SK-N-SH (cell line): ENCODE data around the gene RAB1B. TPM values are rescaled to one million over a fixed set of nuclear protein-coding genes. Genes with fewer than 3 reads are reported as not detected.

Experiments used
- CTCF ChIA-PET: fragments of 300-600, 350-600 bp; formaldehyde crosslinking; extraction: SDS; loops from one replicate; lab custom pipeline; 2021; lab: Yijun Ruan, JAX
- POLR2A ChIA-PET: fragments of 350-600 bp; sonication (Branson Sonifier 250); formaldehyde crosslinking; extraction: SDS; loops from one replicate; lab custom pipeline; 2020; ENCODE audit warnings: antibody characterized with exemption, inconsistent platforms; lab: Yijun Ruan, JAX
- DNase-seq: peaks from one replicate; pipeline ENCODE4 v3.0.0; 2012
- H2AFZ ChIP-seq: fragments of 200-600 bp; sonication (generic); 2 replicates; pipeline ENCODE4 v1.8.1; 2016; ENCODE audit warnings: antibody characterized with exemption, mild to moderate bottlenecking, low read depth
- H3F3A ChIP-seq: fragments of 200-600 bp; sonication (generic); replicated peaks from 2 replicates; pipeline ENCODE3; 2016; ENCODE audit warnings: antibody characterized with exemption, mild to moderate bottlenecking; ENCODE audit not compliant: insufficient read depth
- H3K27ac ChIP-seq, 2 experiments: fragments of 200-500 bp in 1 of 2; fragments of 200-600 bp in 1 of 2; sonication (Bioruptor generic) in 1 of 2; sonication (generic), shearing (Covaris generic) in 1 of 2; 2 replicates each; pipeline versions ENCODE4 v1.5.1 to v1.6.1; 2014 to 2016; ENCODE audit warnings: low read depth in 2 of 2, inconsistent platforms in 1 of 2, low read length in 1 of 2, mild to moderate bottlenecking in 1 of 2, mixed read lengths in 1 of 2
- H3K27me3 ChIP-seq: fragments of 200-600 bp; sonication (generic), shearing (Covaris generic); 2 replicates; pipeline ENCODE4 v1.6.1; 2016; ENCODE audit warnings: mixed run types; ENCODE audit not compliant: insufficient read depth
- H3K36me3 ChIP-seq, 2 experiments: fragments of 200-500 bp in 1 of 2; fragments of 200-600 bp in 1 of 2; sonication (Bioruptor generic) in 1 of 2; sonication (generic) in 1 of 2; replicated peaks in 1 of 2; 2 replicates each; pipeline versions ENCODE3 to v1.5.1; 2014 to 2016; ENCODE audit warnings: low read length in 1 of 2, mild to moderate bottlenecking in 1 of 2; ENCODE audit not compliant: insufficient read depth in 2 of 2, control insufficient read depth in 1 of 2
- H3K4me1 ChIP-seq, 2 experiments: fragments of 200-500 bp in 1 of 2; fragments of 200-600 bp in 1 of 2; sonication (Bioruptor generic) in 1 of 2; sonication (generic), shearing (Covaris generic) in 1 of 2; 2 replicates each; pipeline versions ENCODE4 v1.5.1 to v1.6.1; 2014 to 2016; ENCODE audit warnings: low read depth in 1 of 2, low read length in 1 of 2, mixed run types in 1 of 2; ENCODE audit not compliant: insufficient read depth in 2 of 2, control insufficient read depth in 1 of 2
- H3K4me2 ChIP-seq: fragments of 200-600 bp; sonication (generic), shearing (Covaris generic); 2 replicates; pipeline ENCODE4 v1.6.1; 2017; ENCODE audit warnings: mixed run types
- H3K4me3 ChIP-seq, 2 experiments: fragments of 200-500 bp in 1 of 2; fragments of 200-600 bp in 1 of 2; sonication (Bioruptor generic) in 1 of 2; sonication (generic), shearing (Covaris generic) in 1 of 2; 2 replicates each; pipeline versions ENCODE4 v1.5.1 to v1.8.1; 2014 to 2016; ENCODE audit warnings: low read depth in 2 of 2, inconsistent platforms in 1 of 2, low read length in 1 of 2, mild to moderate bottlenecking in 1 of 2, mixed read lengths in 1 of 2, moderate library complexity in 1 of 2
- H3K79me2 ChIP-seq: fragments of 200-600 bp; sonication (generic); 2 replicates; pipeline ENCODE4 v1.8.1; 2017; ENCODE audit warnings: mild to moderate bottlenecking; ENCODE audit not compliant: insufficient read depth
- H3K9ac ChIP-seq: fragments of 200-600 bp; sonication (generic); 2 replicates; pipeline ENCODE4 v1.6.1; 2017; ENCODE audit warnings: mixed run types
- H3K9me2 ChIP-seq: fragments of 200-600 bp; sonication (generic); 2 replicates; pipeline ENCODE4 v1.6.1; 2017; ENCODE audit warnings: mixed run types
- H3K9me3 ChIP-seq: fragments of 200-600 bp; sonication (generic); 2 replicates; pipeline ENCODE4 v1.6.1; 2017; ENCODE audit warnings: mixed run types, mild to moderate bottlenecking, moderate library complexity
- H4K20me1 ChIP-seq: fragments of 200-600 bp; sonication (generic); 2 replicates; pipeline ENCODE4 v1.6.1; 2017; ENCODE audit warnings: mild to moderate bottlenecking, mixed run types; ENCODE audit not compliant: insufficient read depth
- ELF1 ChIP-seq: IDR thresholded peaks from 2 replicates; pipeline ENCODE4 v1.4.0; 2012
- EP300 ChIP-seq, 2 experiments: IDR thresholded peaks; 2 replicates each; pipeline versions ENCODE4 v1.4.0 to v1.6.1; 2012; ENCODE audit warnings: borderline replicate concordance in 1 of 2, low read depth in 1 of 2, low read length in 1 of 2
- FOSL2 ChIP-seq: IDR thresholded peaks from 2 replicates; pipeline ENCODE4 v1.4.0; 2012; ENCODE audit warnings: low read depth, mild to moderate bottlenecking, moderate library complexity, borderline replicate concordance
- FOXJ3 ChIP-seq: sonication (generic); formaldehyde crosslinking; IDR thresholded peaks from 2 replicates; pipeline ENCODE4 v1.5.1; 2020; ENCODE audit warnings: mild to moderate bottlenecking, missing genetic modification reagents
- FOXM1 ChIP-seq: IDR thresholded peaks from 2 replicates; pipeline ENCODE4 v1.4.0; 2012; ENCODE audit warnings: low read depth, mild to moderate bottlenecking
- GATA2 ChIP-seq: sonication (generic); formaldehyde crosslinking; IDR thresholded peaks from 2 replicates; pipeline ENCODE4 v1.5.0; 2020; ENCODE audit warnings: mild to moderate bottlenecking, missing genetic modification reagents
- MEF2A ChIP-seq: IDR thresholded peaks from 2 replicates; pipeline ENCODE4 v1.4.0; 2012; ENCODE audit warnings: low read depth, borderline replicate concordance
- MXI1 ChIP-seq: IDR thresholded peaks from 2 replicates; pipeline ENCODE4 v1.6.1; 2012; ENCODE audit warnings: mild to moderate bottlenecking, low read depth, low read length, improper control_type of control experiment
- NRF1 ChIP-seq: IDR thresholded peaks from 2 replicates; pipeline ENCODE4 v1.6.1; 2012; ENCODE audit warnings: low read depth, mild to moderate bottlenecking, low read length
- POLR2AphosphoS5 ChIP-seq: IDR thresholded peaks from 2 replicates; pipeline ENCODE4 v1.6.1; 2012; ENCODE audit warnings: low read depth, low read length
- RAD21 ChIP-seq: IDR thresholded peaks from 2 replicates; pipeline ENCODE4 v1.6.1; 2012; ENCODE audit warnings: mild to moderate bottlenecking, low read length
- RCOR1 ChIP-seq: fragments of 150-350 bp; IDR thresholded peaks from 2 replicates; pipeline ENCODE4 v1.6.1; 2017; ENCODE audit warnings: antibody characterized with exemption, low read length
- RFX5 ChIP-seq: IDR thresholded peaks from 2 replicates; pipeline ENCODE4 v1.6.1; 2012; ENCODE audit warnings: mild to moderate bottlenecking, improper control_type of control experiment, low read length
- RXRA ChIP-seq: IDR thresholded peaks from 2 replicates; pipeline ENCODE4 v1.4.0; 2012; ENCODE audit warnings: low read depth, mild to moderate bottlenecking, borderline replicate concordance
- SIN3A ChIP-seq: IDR thresholded peaks from 2 replicates; pipeline ENCODE4 v1.6.1; 2012; ENCODE audit warnings: low read depth, mild to moderate bottlenecking, low read length, moderate library complexity, borderline replicate concordance
- SMC3 ChIP-seq: IDR thresholded peaks from 2 replicates; pipeline ENCODE4 v1.6.1; 2012; ENCODE audit warnings: low read depth, low read length, improper control_type of control experiment
- TAF1 ChIP-seq: IDR thresholded peaks from 2 replicates; pipeline ENCODE4 v1.6.1; 2012; ENCODE audit warnings: low read depth, mild to moderate bottlenecking, low read length, moderate library complexity, borderline replicate concordance
- TCF12 ChIP-seq: IDR thresholded peaks from 2 replicates; pipeline ENCODE4 v1.4.0; 2012
- YY1 ChIP-seq: IDR thresholded peaks from 2 replicates; pipeline ENCODE4 v1.4.0; 2012; ENCODE audit warnings: low read depth, mild to moderate bottlenecking
- WGBS: methylation state at CpG from one replicate; pipeline ENCODE4 v1.1.6; 2017; ENCODE audit warnings: low lambda C conversion rate; 5-methylcytosine and 5-hydroxymethylcytosine counted together
- polyA plus RNA-seq, 3 experiments: library from polyadenylated mRNA; depleted of rRNA; stranded (reverse); fragments of >200 nt; gene quantifications; 2 replicates each; pipeline ENCODE4 v1.2.3, GENCODE V29; 2012
- TF ChIP-seq, protein P1 (sequence below): IDR thresholded peaks from 2 replicates; pipeline ENCODE4 v1.4.0; 2012; ENCODE audit warnings: low read depth, borderline replicate concordance
- TF ChIP-seq, protein P2 (sequence below): IDR thresholded peaks from 2 replicates; pipeline ENCODE4 v1.4.0; 2012; ENCODE audit warnings: low read depth
- TF ChIP-seq, protein P3 (sequence below): fragments of 150-350 bp; IDR thresholded peaks from 2 replicates; pipeline ENCODE4 v1.6.1; 2017; ENCODE audit warnings: antibody characterized with exemption, low read length, low read depth, borderline replicate concordance

Gene RAB1B
- polyA plus RNA-seq, 1 of the 3 experiments (the other 2 are of a cell fraction): 208 TPM

DNA sequence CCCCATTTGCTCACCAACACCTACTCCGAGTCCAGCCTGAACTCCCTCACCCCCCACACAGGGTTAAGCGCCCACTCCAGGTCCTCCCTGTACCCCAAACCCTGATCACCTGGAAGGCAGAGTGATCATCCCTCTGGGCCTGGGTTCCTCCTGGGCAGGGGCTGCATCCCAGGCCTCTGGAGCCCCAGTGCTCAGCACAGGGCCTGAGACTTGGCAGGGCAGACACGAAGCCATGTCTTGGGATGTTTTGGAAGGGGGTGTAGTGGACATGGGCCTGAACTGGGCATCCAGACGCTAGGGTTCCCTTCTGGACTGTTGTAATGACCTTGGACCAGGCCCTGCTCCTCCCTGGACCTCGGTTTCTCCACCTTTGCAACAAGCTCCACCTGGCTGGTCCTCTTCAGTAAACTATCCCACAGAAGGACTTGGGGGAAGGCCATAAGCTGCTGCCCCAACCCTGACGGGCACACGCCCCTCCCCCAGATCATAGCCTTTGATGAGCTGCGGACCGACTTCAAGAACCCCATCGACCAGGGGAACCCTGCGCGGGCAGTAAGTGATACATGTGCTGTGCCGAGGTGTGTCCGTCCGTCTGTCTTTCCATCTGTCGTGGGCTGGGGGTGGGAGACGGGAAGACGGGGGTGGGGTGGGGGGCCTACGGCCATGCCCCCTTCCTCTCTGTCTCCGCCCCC lies 13.5 kb downstream of the RAB1B start:
- POLR2A ChIA-PET: interaction anchor here (1.3 kb wide), 2 partner anchors 14 to 31 kb away, joined by 3 to 4 read pairs; no protein-coding TSS in a partner anchor
- H3K27ac ChIP-seq: peak overlapping the region; percentile 42 to 62
- H3K9me3 ChIP-seq: no peaks in the 10 kb centered on the region

DNA sequence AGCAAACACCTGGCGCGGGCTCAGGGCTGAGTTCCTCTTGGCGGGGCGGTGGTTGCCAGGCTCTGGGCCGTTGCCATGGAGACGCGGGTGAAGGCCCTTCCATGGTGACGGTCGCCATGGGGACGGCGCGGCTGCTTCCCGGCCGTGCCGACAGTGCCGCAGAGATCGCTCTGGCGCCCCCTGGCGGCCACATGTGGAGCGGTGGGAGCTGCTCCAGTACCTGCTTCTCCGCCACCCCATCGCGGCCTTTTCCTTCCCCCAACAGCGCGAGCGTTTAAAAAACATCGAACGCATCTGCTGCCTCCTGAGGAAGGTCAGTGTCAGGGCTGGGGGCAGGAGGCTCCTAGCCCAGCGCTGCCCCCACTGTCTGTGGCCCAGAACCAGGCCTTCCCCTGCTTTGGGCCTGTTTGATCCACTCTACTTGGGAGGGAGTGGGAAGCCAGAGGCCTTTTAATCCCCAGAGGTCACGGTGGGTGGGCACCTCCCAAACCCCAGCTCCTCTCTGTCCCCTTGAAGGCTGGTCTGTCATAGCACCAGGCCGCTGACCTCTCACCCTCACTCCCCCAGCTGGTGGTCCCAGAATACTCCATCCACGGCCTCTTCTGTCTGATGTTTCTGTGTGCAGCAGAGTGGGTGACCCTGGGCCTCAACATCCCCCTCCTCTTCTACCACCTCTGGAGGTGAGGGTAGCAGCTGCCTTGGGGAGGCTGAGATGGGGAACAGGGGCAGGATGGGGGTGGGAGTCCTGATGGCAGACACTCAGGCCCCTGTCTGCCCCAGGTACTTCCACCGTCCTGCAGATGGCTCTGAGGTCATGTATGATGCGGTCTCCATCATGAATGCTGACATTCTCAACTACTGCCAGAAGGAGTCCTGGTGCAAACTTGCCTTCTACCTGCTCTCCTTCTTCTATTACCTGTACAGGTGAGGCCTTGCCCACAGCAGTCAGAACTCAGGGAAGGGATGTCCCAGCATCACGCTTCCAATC lies 14.3 kb downstream of the RAB1B start:
- H3K4me2 ChIP-seq: no peak overlapping the region
- H3K36me3 ChIP-seq: peaks cover 0 to 36% of the 10 kb centered on the region in 2 experiments
- no peaks in the 10 kb centered on the region for H3K9me2 ChIP-seq
- H3K4me1 ChIP-seq: peaks cover 0 to 55% of the 10 kb centered on the region in 2 experiments; a peak in 1 of 4 replicates
- H3K79me2 ChIP-seq: peaks cover 26% of the 10 kb centered on the region; the same call in 1 of the 2 replicates
- peaks cover 18% of the 10 kb centered on the region for H4K20me1 ChIP-seq
- CTCF ChIA-PET: interaction anchor here (0.6 to 8.2 kb wide), 27 partner anchors 8 to 262 kb away, joined by 3 to 111 read pairs (median 3); partner anchors contain the start of genes BRMS1, RAB1B, RIN1 and TMEM151A
- DNase-seq: peak; percentile 98
- no peak overlapping the region for H2AFZ ChIP-seq
- peaks cover 16% of the 10 kb centered on the region for H3F3A ChIP-seq
- peak overlapping the region; percentile 47 to 57; a peak in 3 of 4 replicates for H3K27ac ChIP-seq
- WGBS: 31% methylated on average over 13 of the region's 35 CpGs
- H3K4me3 ChIP-seq: peak overlapping the region in 1 of 2 experiments; percentile 48; a peak in 2 of 4 replicates
- no peaks in the 10 kb centered on the region for H3K9me3 ChIP-seq
- POLR2A ChIA-PET: interaction anchor here (0.7 to 1.3 kb wide), 3 partner anchors 15 to 30 kb away, joined by 3 to 4 read pairs (median 3); no protein-coding TSS in a partner anchor
- H3K27me3 ChIP-seq: no peaks in the 10 kb centered on the region
- H3K9ac ChIP-seq: no peak overlapping the region
- no peak for TF ChIP-seq MEF2A
- TF ChIP-seq FOXM1: 0 out of 2 replicates have a peak, but pooled peaks have one; percentile 17
- TF ChIP-seq, protein P1, sequence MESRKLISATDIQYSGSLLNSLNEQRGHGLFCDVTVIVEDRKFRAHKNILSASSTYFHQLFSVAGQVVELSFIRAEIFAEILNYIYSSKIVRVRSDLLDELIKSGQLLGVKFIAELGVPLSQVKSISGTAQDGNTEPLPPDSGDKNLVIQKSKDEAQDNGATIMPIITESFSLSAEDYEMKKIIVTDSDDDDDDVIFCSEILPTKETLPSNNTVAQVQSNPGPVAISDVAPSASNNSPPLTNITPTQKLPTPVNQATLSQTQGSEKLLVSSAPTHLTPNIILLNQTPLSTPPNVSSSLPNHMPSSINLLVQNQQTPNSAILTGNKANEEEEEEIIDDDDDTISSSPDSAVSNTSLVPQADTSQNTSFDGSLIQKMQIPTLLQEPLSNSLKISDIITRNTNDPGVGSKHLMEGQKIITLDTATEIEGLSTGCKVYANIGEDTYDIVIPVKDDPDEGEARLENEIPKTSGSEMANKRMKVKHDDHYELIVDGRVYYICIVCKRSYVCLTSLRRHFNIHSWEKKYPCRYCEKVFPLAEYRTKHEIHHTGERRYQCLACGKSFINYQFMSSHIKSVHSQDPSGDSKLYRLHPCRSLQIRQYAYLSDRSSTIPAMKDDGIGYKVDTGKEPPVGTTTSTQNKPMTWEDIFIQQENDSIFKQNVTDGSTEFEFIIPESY: no peak
- TF ChIP-seq POLR2AphosphoS5: no peak
- no peak for TF ChIP-seq RXRA
- TF ChIP-seq GATA2: no peak
- TF ChIP-seq, protein P2, sequence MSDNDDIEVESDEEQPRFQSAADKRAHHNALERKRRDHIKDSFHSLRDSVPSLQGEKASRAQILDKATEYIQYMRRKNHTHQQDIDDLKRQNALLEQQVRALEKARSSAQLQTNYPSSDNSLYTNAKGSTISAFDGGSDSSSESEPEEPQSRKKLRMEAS: 0 out of 2 replicates have a peak, but pooled peaks have one; percentile 31
- TF ChIP-seq FOXJ3 (CRISPR knock-in tag): no peak
- no peak for TF ChIP-seq TCF12
- TF ChIP-seq RCOR1: peak; percentile 65
- TF ChIP-seq NRF1: no peak
- TF ChIP-seq, protein P3, sequence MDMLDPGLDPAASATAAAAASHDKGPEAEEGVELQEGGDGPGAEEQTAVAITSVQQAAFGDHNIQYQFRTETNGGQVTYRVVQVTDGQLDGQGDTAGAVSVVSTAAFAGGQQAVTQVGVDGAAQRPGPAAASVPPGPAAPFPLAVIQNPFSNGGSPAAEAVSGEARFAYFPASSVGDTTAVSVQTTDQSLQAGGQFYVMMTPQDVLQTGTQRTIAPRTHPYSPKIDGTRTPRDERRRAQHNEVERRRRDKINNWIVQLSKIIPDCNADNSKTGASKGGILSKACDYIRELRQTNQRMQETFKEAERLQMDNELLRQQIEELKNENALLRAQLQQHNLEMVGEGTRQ: no peak
- no peak for TF ChIP-seq YY1
- TF ChIP-seq RFX5: peak; percentile 80
- TF ChIP-seq FOSL2: no peak
- TF ChIP-seq RAD21: peak; percentile 66
- TF ChIP-seq ELF1: no peak
- TF ChIP-seq TAF1: no peak
- TF ChIP-seq EP300 (IDR thresholded peaks at IDR 0.05; ENCODE audit: borderline replicate concordance in 1 of 2, low read depth in 1 of 2, low read length in 1 of 2): no peak
- TF ChIP-seq SMC3: peak; percentile 76
- peak; percentile 58; the same call in 1 of the 2 replicates for TF ChIP-seq SIN3A

More for the DNA sequence above, 13.5 kb downstream of the RAB1B start:
- DNase-seq: no peak
- Histone ChIP-seq H3K9me2 (no peaks in the 10 kb centered on the region), H3K4me1 (peaks cover 0 to 51% of the 10 kb centered on the region in 2 experiments; a peak in 1 of 4 replicates), H3K36me3 (peaks cover 0 to 36% of the 10 kb centered on the region in 2 experiments), H2AFZ (no peak overlapping the region), H3K79me2 (peaks cover 19% of the 10 kb centered on the region; the same call in 1 of the 2 replicates), H3K9ac (no peak overlapping the region), H4K20me1 (peaks cover 18% of the 10 kb centered on the region), H3K4me3 (no peak overlapping the region; a peak in 2 of 4 replicates), H3K27me3 (no peaks in the 10 kb centered on the region), H3K4me2 (no peak overlapping the region), H3F3A (peaks cover 20% of the 10 kb centered on the region)
- CTCF ChIA-PET: interaction anchor here (0.7 to 8.2 kb wide), 22 partner anchors 9 to 262 kb away, joined by 3 to 111 read pairs (median 4); partner anchors contain the start of genes BRMS1, RAB1B, RIN1 and TMEM151A
- WGBS: 57% methylated on average over 18 of the region's 20 CpGs
- TF ChIP-seq FOXJ3 (CRISPR knock-in tag) (no peak), MEF2A (no peak), MXI1 (no peak), RXRA (no peak)
